Ovary (tissue), 9 donors: ENCODE results near the gene OTOP3. TPM values are rescaled to one million over a fixed set of nuclear protein-coding genes. Genes with fewer than 3 reads are reported as not detected.

ENCODE experiments used
- DNase-seq, 5 donors: peaks; one replicate each; pipeline ENCODE4 v3.0.0-alpha.2; 2019 to 2020
- H3K27ac ChIP-seq, 2 donors: fragments of 200-600 bp; one replicate each; pipeline versions ENCODE4 v1.5.1 to v1.8.0; 2019 to 2022
- H3K27me3 ChIP-seq: fragments of 200-600 bp; one replicate; pipeline ENCODE4 v1.8.0; 2022
- H3K36me3 ChIP-seq: fragments of 200-600 bp; sonication (generic); one replicate; pipeline ENCODE4 v1.5.1; 2019
- H3K4me1 ChIP-seq: one replicate; pipeline ENCODE4 v1.8.1; 2013; ENCODE audit warnings: mild to moderate bottlenecking, moderate library complexity; ENCODE audit not compliant: insufficient read depth
- H3K4me3 ChIP-seq: fragments of 200-600 bp; sonication (generic); one replicate; pipeline ENCODE4 v1.5.1; 2017
- H3K9me3 ChIP-seq, 2 donors: fragments of 200-600 bp in 1 of 2; sonication (generic) in 1 of 2; one replicate each; pipeline versions ENCODE4 v1.5.1 to v1.8.1; 2013 to 2019; ENCODE audit warnings: mild to moderate bottlenecking in 1 of 2, moderate library complexity in 1 of 2
- CTCF ChIP-seq, 3 donors: fragments of 450-650 bp in 2 of 3; fragments of 200-600 bp in 1 of 3; IDR thresholded peaks; one replicate each; pipeline versions ENCODE4 v1.5.1 to v1.8.0; 2016 to 2022; ENCODE audit warnings: antibody characterized with exemption in 3 of 3, mild to moderate bottlenecking in 1 of 3
- EP300 ChIP-seq: sonication (generic); formaldehyde crosslinking; IDR thresholded peaks from one replicate; pipeline ENCODE4 v1.6.1; 2017; ENCODE audit warnings: antibody characterized with exemption
- POLR2A ChIP-seq: fragments of 450-650 bp; IDR thresholded peaks from one replicate; pipeline ENCODE4 v1.6.1; 2017; ENCODE audit warnings: antibody characterized with exemption, mild to moderate bottlenecking, moderate library complexity
- WGBS, 3 donors: extraction: QIAGEN DNeasy Blood & Tissue Kit in 1 of 3; methylation state at CpG; one replicate each; pipeline versions ENCODE4 v1.1.5 to v1.1.7; 2013 to 2017; 5-methylcytosine and 5-hydroxymethylcytosine counted together
- intact Hi-C, 4 donors: fragments of 100-400 bp; cut with DNase I; formaldehyde crosslinking; loops; one replicate each; pipeline versions ENCODE4 v1.11.0 to v1.15.1; 2022 to 2023
- polyA plus RNA-seq, 2 donors: library from polyadenylated mRNA; stranded (reverse); fragments of 200-250 nt in 1 of 2; fragments of 350-450 nt in 1 of 2; fragmentation: Illumina TruSeq in 1 of 2; extraction: RNeasy Lipid Tissue Mini Kit (QIAGEN cat#74804) in 1 of 2; gene quantifications; one replicate each; pipeline ENCODE4 v1.2.3, GENCODE V29; 2013 to 2014
- total RNA-seq, 7 donors: library from RNA; depleted of rRNA in 2 of 7; stranded (reverse); fragments of >200 nt in 2 of 7; fragmentation: NEBNext Ultra II Directional in 3 of 7; extraction: Animal tissue kit (Norgen Biotek cat#: 25700) in 3 of 7; gene quantifications; one replicate each; pipeline versions ENCODE4 v1.1.0 to v1.2.4, GENCODE V29; 2016 to 2023
- donor health status: DM: no; HTN: no; CAD: no; lungs with moderate emphysema.
- donor health status: DM: no; HTN: no; CAD: no.
- donor health status: Bipolar disorder and iron deficiency.
- donor health status: DM: yes; HTN: yes; CAD: no.
- donor health status: DM: no; HTN: no; CAD: no.
- donor health status: DM: yes; HTN: yes; CAD: no.

The OTOP3 gene
- total and polyA plus RNA-seq, 9 donors: not detected

- peaks cover 5% of the 10 kb centered on the region for H3K27me3 ChIP-seq
- DNase-seq: no peak
- intact Hi-C loops: no loop called here
Observed at GRCh38 chr17:74930535-74931036, 5.1 kb upstream of the OTOP3 start.

GRCh38 chr17:74935048-74935447, 650 bp upstream of the OTOP3 start:
- intact Hi-C loops: no loop called here
- no peak overlapping the region for H3K4me3 ChIP-seq
- no peak for DNase-seq
- no peak for TF ChIP-seq CTCF (IDR thresholded peaks at IDR 0.05)
- no peak for TF ChIP-seq EP300
- no peak for TF ChIP-seq POLR2A
- peaks cover 5% of the 10 kb centered on the region for H3K27me3 ChIP-seq
- no peak overlapping the region for H3K27ac ChIP-seq
- no peaks in the 10 kb centered on the region for H3K4me1 ChIP-seq
- no peaks in the 10 kb centered on the region for H3K36me3 ChIP-seq
- no peaks in the 10 kb centered on the region for H3K9me3 ChIP-seq
- 66 to 71% (median 66%) methylated on average over 3 of the region's 3 CpGs for WGBS, 3 donors

More at GRCh38 chr17:74930535-74931036, 5.1 kb upstream of the OTOP3 start:
- no peaks in the 10 kb centered on the region for H3K9me3 ChIP-seq
- H3K27ac ChIP-seq: no peak overlapping the region
- no peaks in the 10 kb centered on the region for H3K36me3 ChIP-seq
- WGBS, 3 donors: 88 to 94% (median 90%) methylated on average over 23 to 24 of the region's 24 CpGs
- H3K4me3 ChIP-seq: no peak overlapping the region
- TF ChIP-seq EP300: no peak
- no peak for TF ChIP-seq CTCF (IDR thresholded peaks at IDR 0.05)
- TF ChIP-seq POLR2A: no peak
- no peaks in the 10 kb centered on the region for H3K4me1 ChIP-seq

- intact Hi-C loops: no loop called here
- 9 to 15% (median 10%) methylated on average over 12 of the region's 12 CpGs for WGBS, 3 donors
- TF ChIP-seq EP300: no peak
- TF ChIP-seq POLR2A: no peak
- no peak for TF ChIP-seq CTCF (IDR thresholded peaks at IDR 0.05)
Observed at GRCh38 chr17:74936470-74936799, 737 bp downstream of the OTOP3 start.

GRCh38 chr17:74937064-74938051, 1.7 kb downstream of the OTOP3 start:
- intact Hi-C loops: no loop called here

More at GRCh38 chr17:74936470-74936799, 737 bp downstream of the OTOP3 start:
- Histone ChIP-seq H3K9me3 (no peaks in the 10 kb centered on the region), H3K36me3 (no peaks in the 10 kb centered on the region), H3K27ac (no peak overlapping the region), H3K27me3 (peaks cover 5% of the 10 kb centered on the region), H3K4me3 (no peak overlapping the region), H3K4me1 (no peaks in the 10 kb centered on the region)
- no peak for DNase-seq

More at GRCh38 chr17:74937064-74938051, 1.7 kb downstream of the OTOP3 start:
- Histone ChIP-seq H3K4me3 (no peak overlapping the region), H3K4me1 (no peaks in the 10 kb centered on the region), H3K9me3 (no peaks in the 10 kb centered on the region), H3K36me3 (no peaks in the 10 kb centered on the region), H3K27ac (no peak overlapping the region), H3K27me3 (peaks cover 5% of the 10 kb centered on the region)
- TF ChIP-seq POLR2A (no peak), EP300 (no peak), CTCF (IDR thresholded peaks at IDR 0.05) (no peak)
- 45 to 47% (median 45%) methylated on average over 11 of the region's 11 CpGs for WGBS, 3 donors
- no peak for DNase-seq
